ENCODE measurements around the gene ZNF570. TPM values are rescaled to one million over a fixed set of nuclear protein-coding genes. Genes with fewer than 3 reads are reported as not detected.

ZNF570 gene
- total RNA-seq, 1 donor from 2014 or later = 30.9 TPM

DNA sequence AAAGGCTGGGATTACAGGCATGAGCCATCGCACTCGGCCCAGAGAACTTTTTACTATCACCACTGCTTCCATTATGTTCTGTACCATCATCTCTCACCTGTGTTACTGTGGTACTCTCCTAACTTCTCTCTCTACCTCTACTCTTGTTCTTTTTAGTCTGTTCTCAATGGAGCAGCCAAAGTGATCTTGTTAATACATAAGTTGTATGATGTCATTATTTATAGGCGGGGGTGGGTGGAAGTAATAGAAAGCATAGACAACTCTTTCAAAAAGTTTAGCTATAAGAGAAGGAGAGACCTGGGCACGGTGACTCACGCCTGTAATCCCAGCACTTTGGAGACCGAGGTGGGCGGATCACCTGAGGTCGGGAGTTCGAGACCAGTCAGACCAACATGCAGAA lies 3.0 kb downstream of the ZNF570 start:
- Mint-ChIP-seq H3K36me3 (peaks cover 30% of the 10 kb centered on the region), H3K4me3 (no peak overlapping the region), H3K27me3 (ENCODE audit: insufficient read depth, low read depth) (peaks cover 4% of the 10 kb centered on the region), H3K9me3 (peaks cover 41% of the 10 kb centered on the region), H3K4me1 (peaks cover 16% of the 10 kb centered on the region), H3K27ac (no peak overlapping the region)
- H3K9me3 ChIP-seq (ENCODE audit: low read depth) = no peaks in the 10 kb centered on the region
- peaks cover 8% of the 10 kb centered on the region for H3K79me2 ChIP-seq (ENCODE audit: low read depth)
- H3F3A ChIP-seq (ENCODE audit: low read depth) = no peaks in the 10 kb centered on the region
- no peak overlapping the region for H2AFZ ChIP-seq (replicated peaks)
- H3K36me3 ChIP-seq = peaks cover 12% of the 10 kb centered on the region
- peaks cover 3% of the 10 kb centered on the region for H3K4me1 ChIP-seq
- no peak overlapping the region for H3K9ac ChIP-seq
- H3K4me2 ChIP-seq = no peak overlapping the region
- no peak overlapping the region for H3K4me3 ChIP-seq
- no peak for DNase-seq (ENCODE audit: low spot score)
- TF ChIP-seq, protein P1, sequence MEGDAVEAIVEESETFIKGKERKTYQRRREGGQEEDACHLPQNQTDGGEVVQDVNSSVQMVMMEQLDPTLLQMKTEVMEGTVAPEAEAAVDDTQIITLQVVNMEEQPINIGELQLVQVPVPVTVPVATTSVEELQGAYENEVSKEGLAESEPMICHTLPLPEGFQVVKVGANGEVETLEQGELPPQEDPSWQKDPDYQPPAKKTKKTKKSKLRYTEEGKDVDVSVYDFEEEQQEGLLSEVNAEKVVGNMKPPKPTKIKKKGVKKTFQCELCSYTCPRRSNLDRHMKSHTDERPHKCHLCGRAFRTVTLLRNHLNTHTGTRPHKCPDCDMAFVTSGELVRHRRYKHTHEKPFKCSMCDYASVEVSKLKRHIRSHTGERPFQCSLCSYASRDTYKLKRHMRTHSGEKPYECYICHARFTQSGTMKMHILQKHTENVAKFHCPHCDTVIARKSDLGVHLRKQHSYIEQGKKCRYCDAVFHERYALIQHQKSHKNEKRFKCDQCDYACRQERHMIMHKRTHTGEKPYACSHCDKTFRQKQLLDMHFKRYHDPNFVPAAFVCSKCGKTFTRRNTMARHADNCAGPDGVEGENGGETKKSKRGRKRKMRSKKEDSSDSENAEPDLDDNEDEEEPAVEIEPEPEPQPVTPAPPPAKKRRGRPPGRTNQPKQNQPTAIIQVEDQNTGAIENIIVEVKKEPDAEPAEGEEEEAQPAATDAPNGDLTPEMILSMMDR (IDR thresholded peaks at IDR 0.05) = no peak
- TF ChIP-seq EZH2 (IDR thresholded peaks at IDR 0.05) = no peak
- no peak for TF ChIP-seq EZH2phosphoT487 (IDR thresholded peaks at IDR 0.05)
- H3K27me3 ChIP-seq = no peaks in the 10 kb centered on the region
- no peaks in the 10 kb centered on the region for H4K20me1 ChIP-seq (ENCODE audit: low read depth)
- no peak overlapping the region for H3K27ac ChIP-seq

DNA sequence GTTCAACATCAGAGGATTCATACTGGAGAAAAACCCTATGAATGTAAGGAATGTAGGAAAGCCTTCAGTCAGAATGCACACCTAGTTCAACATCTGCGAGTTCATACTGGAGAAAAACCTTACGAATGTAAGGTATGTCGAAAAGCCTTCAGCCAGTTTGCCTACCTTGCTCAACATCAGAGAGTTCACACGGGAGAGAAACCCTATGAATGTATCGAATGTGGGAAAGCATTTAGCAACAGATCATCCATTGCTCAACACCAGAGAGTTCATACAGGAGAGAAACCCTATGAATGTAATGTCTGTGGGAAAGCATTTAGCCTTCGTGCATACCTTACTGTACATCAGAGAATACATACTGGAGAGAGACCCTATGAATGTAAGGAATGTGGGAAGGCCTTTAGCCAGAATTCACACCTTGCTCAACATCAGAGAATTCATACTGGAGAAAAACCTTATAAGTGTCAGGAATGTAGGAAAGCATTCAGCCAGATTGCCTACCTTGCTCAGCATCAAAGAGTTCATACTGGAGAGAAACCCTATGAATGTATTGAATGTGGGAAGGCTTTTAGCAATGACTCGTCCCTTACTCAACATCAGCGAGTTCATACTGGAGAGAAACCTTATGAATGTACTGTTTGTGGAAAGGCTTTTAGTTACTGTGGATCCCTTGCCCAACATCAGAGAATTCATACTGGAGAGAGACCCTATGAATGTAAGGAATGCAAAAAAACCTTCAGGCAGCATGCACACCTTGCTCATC lies 15.4 kb downstream of the ZNF570 start:
- peaks cover 55% of the 10 kb centered on the region for H3K9me3 ChIP-seq (ENCODE audit: low read depth)
- TF ChIP-seq EZH2 (IDR thresholded peaks at IDR 0.05) (no peak), EZH2phosphoT487 (IDR thresholded peaks at IDR 0.05) (no peak)
- TF ChIP-seq, protein P1 (IDR thresholded peaks at IDR 0.05) = no peak
- H3K27ac Mint-ChIP-seq = no peak overlapping the region
- H3K4me3 ChIP-seq = no peak overlapping the region
- H3K4me3 Mint-ChIP-seq = no peak overlapping the region
- H3F3A ChIP-seq (ENCODE audit: low read depth) = no peaks in the 10 kb centered on the region
- H3K4me1 ChIP-seq = no peaks in the 10 kb centered on the region
- H4K20me1 ChIP-seq (ENCODE audit: low read depth) = no peaks in the 10 kb centered on the region
- H3K4me2 ChIP-seq = no peak overlapping the region
- peaks cover 54% of the 10 kb centered on the region for H3K36me3 Mint-ChIP-seq
- H3K79me2 ChIP-seq (ENCODE audit: low read depth) = no peaks in the 10 kb centered on the region
- H3K27me3 ChIP-seq = no peaks in the 10 kb centered on the region
- H3K36me3 ChIP-seq = peaks cover 47% of the 10 kb centered on the region
- H3K9ac ChIP-seq = no peak overlapping the region
- H3K9me3 Mint-ChIP-seq = peaks cover 77% of the 10 kb centered on the region
- no peak for DNase-seq (ENCODE audit: low spot score)
- H2AFZ ChIP-seq (replicated peaks) = no peak overlapping the region
- H3K27me3 Mint-ChIP-seq (ENCODE audit: insufficient read depth, low read depth) = peaks cover 8% of the 10 kb centered on the region
- no peak overlapping the region for H3K27ac ChIP-seq
- H3K4me1 Mint-ChIP-seq = no peaks in the 10 kb centered on the region

DNA sequence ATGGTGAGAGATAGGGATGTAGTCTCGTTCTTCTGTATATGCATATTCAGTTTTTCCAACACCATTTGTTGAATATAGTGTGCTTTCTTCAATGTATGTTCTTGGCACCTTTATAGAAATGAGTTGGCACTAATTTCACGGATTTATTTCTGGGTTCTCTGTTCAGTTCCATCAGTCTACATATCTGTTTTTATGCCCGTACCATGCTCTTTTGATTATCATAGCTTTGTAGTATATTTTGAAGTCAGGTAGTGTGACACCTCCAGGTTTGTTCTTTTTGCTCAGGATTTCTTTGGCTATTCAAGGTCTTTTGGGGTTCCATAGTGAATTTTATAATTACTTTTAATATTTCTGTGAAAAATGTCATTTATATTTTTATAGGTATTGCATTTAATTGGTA lies 23.1 kb downstream of the ZNF570 start:
- H3K4me1 ChIP-seq = no peaks in the 10 kb centered on the region
- H2AFZ ChIP-seq (replicated peaks) = no peak overlapping the region
- H3K4me3 ChIP-seq = no peak overlapping the region
- Mint-ChIP-seq H3K4me3 (no peak overlapping the region), H3K27ac (no peak overlapping the region), H3K4me1 (no peaks in the 10 kb centered on the region), H3K9me3 (peaks cover 69% of the 10 kb centered on the region), H3K27me3 (ENCODE audit: insufficient read depth, low read depth) (peaks cover 5% of the 10 kb centered on the region), H3K36me3 (peaks cover 6% of the 10 kb centered on the region)
- H3K9me3 ChIP-seq (ENCODE audit: low read depth) = peaks cover 6% of the 10 kb centered on the region
- peaks cover 5% of the 10 kb centered on the region for H3K36me3 ChIP-seq
- DNase-seq (ENCODE audit: low spot score) = no peak
- no peaks in the 10 kb centered on the region for H4K20me1 ChIP-seq (ENCODE audit: low read depth)
- H3K27me3 ChIP-seq = no peaks in the 10 kb centered on the region
- TF ChIP-seq EZH2phosphoT487 (IDR thresholded peaks at IDR 0.05) = no peak
- TF ChIP-seq EZH2 (IDR thresholded peaks at IDR 0.05) = no peak
- TF ChIP-seq, protein P1 (IDR thresholded peaks at IDR 0.05) = no peak
- H3K79me2 ChIP-seq (ENCODE audit: low read depth) = no peaks in the 10 kb centered on the region
- H3K27ac ChIP-seq = no peak overlapping the region
- no peak overlapping the region for H3K4me2 ChIP-seq
- no peak overlapping the region for H3K9ac ChIP-seq
- H3F3A ChIP-seq (ENCODE audit: low read depth) = no peaks in the 10 kb centered on the region

All from neural progenitor cell (in vitro differentiated cells).